CD4-positive, alpha-beta T cell treated with Interleukin-15 for 1 hour (primary cell): ENCODE data around the gene DIP2C.
"Not testable (repeated sequence)": the region's sequence is repeated elsewhere in the genome, so short reads cannot be mapped to it uniquely, and the experiment has no call there.

Source experiments
- DNase-seq: peaks from one replicate; pipeline ENCODE4 v3.0.0-alpha.2; 2020

DIP2C gene

GRCh38 chr10:689452-690371 lies at the start of gene DIP2C:
Gene DIP2C, minus strand, starts transcription at chr10:689668. Its CDS starts 90 bp downstream, at chr10:689578.
- no peak for DNase-seq

DNA sequence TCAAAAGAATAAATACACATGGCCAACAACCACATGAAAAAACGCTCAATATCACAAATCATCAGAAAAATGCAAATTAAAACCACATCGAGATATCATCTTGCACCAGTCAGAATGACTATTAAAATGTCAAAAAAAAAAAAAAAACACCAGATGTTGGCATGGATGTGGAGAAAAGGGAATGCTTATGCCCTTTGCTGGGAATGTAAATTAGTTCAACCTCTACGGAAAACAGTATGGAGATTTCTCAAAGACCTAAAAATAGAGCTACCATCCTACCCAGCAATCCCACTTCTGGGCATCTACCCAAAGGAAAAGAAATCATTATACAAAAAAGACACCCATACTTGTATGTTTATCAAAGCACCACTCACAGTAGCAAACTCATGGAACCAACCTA lies 45.0 kb upstream of the DIP2C start:
- DNase-seq = no peak

DNA sequence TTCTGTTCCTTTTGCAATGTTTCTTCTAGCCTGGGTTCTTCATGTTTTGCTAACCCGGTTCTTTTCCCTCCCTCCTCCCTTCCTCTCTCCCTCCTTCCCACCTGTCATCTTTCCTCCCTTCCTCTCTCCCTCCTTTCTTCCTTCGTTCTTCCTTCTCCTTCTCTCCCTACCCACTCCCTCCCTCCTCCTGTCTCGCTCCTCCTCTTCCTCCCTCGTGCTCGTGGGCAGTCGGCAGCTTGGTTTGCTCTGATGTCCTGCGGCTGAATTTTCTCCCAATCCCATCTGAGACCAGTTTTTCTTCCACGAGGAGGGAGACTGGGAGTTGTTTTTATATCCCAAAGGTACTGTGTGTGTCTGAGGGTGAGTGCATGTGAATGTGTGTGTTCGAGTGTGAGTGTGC lies 43.6 kb upstream of the DIP2C start:
- no peak for DNase-seq

DNA sequence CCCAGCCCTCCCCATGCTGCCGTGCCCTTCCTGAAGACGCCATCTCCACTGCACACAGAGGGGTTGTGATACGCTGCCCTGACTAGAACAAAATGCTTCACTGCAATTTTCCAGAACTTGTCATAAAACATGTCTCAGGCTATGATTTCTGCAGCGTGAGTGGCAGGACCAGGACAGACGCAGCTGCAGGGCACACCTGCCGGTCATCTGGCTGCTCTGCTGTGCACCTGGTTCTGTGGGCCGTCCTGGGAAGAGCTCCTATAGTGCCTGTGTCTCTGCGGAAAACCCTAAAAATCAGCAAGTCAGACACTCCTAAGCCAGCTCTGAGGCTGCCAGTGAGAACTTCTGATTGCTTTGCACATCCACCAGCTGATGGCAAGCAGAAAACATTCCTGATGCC lies 39.7 kb upstream of the DIP2C start:
- DNase-seq = no peak

- no peak for DNase-seq
Observed at GRCh38 chr10:728603-729002, 39.1 kb upstream of the DIP2C start.

- DNase-seq = no peak
Observed at GRCh38 chr10:727162-727790, 37.8 kb upstream of the DIP2C start.

GRCh38 chr10:725786-726185 lies 36.3 kb upstream of the DIP2C start:
- DNase-seq = no peak

GRCh38 chr10:725302-725701 lies 35.8 kb upstream of the DIP2C start:
- no peak for DNase-seq

- no peak for DNase-seq
Observed at GRCh38 chr10:723973-724372, 34.5 kb upstream of the DIP2C start.

GRCh38 chr10:722281-723060 lies 33.0 kb upstream of the DIP2C start:
- DNase-seq = no peak

DNA sequence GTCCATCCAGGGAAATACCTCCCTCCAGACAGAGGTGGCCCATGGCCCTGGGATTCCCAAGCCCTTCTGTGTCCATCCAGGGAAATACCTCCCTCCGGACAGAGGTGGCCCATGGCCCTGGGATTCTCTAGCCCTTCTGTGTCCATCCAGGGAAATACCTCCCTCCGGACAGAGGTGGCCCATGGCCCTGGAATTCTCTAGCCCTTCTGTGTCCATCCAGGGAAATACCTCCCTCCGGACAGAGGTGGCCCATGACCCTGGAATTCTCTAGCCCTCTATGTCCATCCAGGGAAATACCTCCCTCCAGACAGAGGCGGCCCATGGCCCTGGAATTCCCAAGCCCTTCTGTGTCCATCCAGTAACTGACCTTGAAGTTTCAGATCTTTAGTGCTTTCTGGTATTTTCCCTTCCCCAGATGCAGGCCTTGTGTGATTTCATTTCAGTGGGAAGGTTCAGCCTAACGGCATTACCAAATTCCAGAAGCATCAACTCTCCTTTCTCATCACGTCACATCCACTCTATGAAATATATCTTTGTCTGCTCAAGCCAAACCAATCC lies 28.8 kb upstream of the DIP2C start:
- no peak for DNase-seq

- no peak for DNase-seq
Observed at GRCh38 chr10:717458-717857, 28.0 kb upstream of the DIP2C start.

GRCh38 chr10:716821-717220 lies 27.4 kb upstream of the DIP2C start:
- no peak for DNase-seq

DNA sequence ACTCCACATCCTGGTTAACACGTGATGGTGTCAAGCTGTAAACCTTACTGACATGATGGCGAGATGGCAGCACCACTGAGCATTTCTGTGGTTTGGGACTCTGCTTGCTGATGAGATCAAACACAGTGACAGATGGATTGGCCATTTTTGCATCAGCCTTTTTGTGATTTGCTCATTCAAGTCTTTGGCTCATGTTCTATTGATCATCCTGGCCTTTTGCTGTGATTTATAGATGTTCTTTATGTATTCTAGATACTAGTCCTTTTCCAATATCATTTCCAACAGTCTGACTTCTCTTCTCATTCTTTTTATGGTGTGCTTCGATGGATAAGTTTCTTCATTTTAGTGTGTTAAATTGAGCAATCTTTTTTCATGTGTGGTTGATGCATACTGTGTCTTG lies 24.7 kb upstream of the DIP2C start:
- DNase-seq = no peak

DNA sequence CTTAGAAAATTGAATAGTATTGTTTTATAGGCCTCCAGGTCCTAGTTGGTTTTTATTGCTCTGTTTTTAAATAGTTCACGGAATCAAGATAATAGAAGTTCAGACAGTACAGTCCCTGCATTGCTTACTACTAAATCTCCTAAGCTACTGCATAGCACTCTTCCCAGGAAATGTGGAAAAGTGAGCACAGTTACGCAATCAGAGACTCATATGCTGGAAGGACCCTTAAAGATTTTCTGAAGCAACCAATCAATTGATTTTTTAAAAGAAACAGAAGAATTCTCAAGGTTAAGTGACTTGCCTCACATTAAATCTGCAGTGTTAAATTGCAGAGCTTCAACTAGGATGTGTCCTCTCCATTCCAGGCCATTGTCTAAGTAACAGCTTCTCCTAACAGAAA lies 23.1 kb upstream of the DIP2C start:
- no peak for DNase-seq

GRCh38 chr10:712089-712488 lies 22.6 kb upstream of the DIP2C start:
- DNase-seq = no peak

GRCh38 chr10:707861-708260 lies 18.4 kb upstream of the DIP2C start:
- DNase-seq = no peak

GRCh38 chr10:707456-707855 lies 18.0 kb upstream of the DIP2C start:
- no peak for DNase-seq

DNA sequence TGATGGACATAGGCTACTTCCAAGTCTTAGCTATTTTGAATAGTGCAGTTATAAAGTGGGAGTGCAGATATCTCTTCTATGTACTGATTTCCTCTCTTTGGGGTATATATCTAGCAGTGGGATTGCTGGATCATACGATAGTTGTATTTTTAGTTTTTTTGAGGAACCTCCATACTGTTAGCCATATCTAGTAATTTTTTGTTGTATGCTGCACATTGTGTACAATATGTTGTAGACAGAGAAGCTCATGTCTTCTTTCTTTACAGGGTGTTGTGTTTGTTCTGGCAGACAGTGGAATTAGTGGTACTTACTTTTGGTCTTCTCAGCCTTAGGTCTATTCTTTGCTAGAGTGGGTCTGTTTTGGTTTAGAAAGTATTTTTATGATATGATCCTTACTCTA lies 13.7 kb upstream of the DIP2C start:
- DNase-seq = no peak

DNA sequence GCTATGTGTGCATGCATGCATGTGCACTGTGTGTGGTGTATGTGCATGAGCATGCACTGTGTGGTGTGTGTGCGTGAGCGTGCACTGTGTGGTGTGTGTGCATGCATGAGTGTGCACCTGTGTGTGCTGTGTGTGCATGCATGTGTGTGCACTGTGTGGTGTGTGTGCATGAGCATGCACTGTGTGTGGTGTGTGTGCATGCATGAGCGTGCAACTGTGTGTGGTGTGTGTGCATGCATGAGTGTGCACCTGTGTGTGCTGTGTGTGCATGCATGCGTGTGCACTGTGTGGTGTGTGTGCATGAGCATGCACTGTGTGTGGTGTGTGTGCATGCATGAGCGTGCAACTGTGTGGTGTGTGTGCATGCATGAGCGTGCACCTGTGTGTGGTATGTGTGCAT lies 10.7 kb upstream of the DIP2C start:
- not testable (repeated sequence) for DNase-seq

DNA sequence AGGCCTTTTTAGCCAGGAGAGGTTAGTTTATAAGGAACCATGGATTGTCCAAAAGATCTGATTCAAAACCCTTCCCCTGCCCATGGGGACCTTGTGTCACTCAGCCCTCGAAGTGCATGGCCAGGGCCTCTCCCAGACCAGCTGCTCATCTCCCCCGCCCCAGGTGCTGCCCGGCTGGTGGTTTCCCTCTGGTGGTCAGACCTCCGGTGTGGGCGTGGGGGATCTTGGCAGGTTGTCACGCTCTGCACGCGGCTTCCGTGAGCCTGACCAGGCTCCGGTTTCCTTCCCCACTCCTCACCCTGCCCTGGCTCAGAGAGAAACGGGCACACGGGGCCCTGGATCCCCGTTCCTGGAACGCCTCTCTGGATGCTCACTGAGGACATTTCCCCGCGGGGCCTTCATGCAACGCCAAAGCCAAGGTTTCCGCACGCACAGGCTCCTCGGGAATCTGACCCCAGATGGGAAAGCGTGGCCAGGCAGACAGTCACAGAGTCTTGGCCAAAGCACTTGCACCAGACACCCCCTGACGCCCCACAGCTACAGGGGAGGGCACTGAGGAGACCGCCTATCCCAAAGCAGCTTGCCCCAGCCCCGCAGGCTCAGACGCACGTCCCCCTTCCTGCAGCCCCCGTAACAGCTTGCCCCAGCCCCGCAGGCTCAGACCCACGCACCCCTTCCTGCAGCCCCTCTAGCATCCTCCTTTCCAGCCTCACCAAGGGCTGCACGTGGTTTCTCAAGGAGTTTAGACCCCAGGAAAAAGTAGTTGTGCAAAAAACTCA lies 7.8 kb upstream of the DIP2C start:
- DNase-seq = no peak

- no peak for DNase-seq
Observed at GRCh38 chr10:695396-695795, 5.9 kb upstream of the DIP2C start.

DNA sequence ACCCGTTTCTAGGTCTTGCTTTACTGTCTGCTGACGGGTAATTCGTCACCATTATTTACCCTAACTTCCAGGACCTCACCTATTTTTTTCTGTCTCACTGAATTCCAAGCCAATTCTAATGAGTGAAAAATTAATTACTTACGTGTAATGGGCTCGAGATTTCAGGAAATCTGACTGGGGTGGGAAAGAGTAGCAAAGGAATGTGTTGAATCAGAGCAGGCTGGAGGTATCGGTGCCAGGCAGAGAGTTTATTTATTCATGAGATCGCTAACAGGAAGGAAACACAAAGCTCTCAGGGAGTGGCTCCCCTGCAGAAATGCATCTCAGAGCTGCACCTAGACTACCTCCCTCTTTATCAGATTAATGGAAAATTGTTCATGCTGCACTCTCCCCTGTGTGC lies 4.0 kb upstream of the DIP2C start:
- no peak for DNase-seq
